WERI-Rb-1 (cell line): ENCODE results near the gene TREH.
A peak's percentile ranks its signal among the peaks of the same experiment; 100 is the strongest.

ENCODE experiments used
- DNase-seq: peaks from one replicate; pipeline ENCODE4 v3.0.0-alpha.2; 2020
- H3K27ac ChIP-seq: fragments of 250-450 bp; sonication (Bioruptor Pico); 2 replicates; pipeline ENCODE4 v1.5.1; 2020; ENCODE audit warnings: mild to moderate bottlenecking, moderate library complexity
- H3K27me3 ChIP-seq: fragments of 250-450 bp; sonication (Bioruptor Pico); 2 replicates; pipeline ENCODE4 v1.5.1; 2021; ENCODE audit warnings: mild to moderate bottlenecking, low read depth, moderate library complexity; ENCODE audit not compliant: insufficient read depth, severe bottlenecking
- H3K36me3 ChIP-seq: fragments of 250-450 bp; sonication (Bioruptor Pico); 2 replicates; pipeline ENCODE4 v1.5.1; 2020; ENCODE audit warnings: mild to moderate bottlenecking, moderate library complexity
- H3K4me3 ChIP-seq: 2 replicates; pipeline ENCODE4 v1.5.1; 2011; ENCODE audit warnings: low read depth, mild to moderate bottlenecking, control low read depth, low read length
- H3K9me3 ChIP-seq: fragments of 250-450 bp; sonication (Bioruptor Pico); 2 replicates; pipeline ENCODE4 v1.5.1; 2021; ENCODE audit warnings: mild to moderate bottlenecking, moderate library complexity; ENCODE audit not compliant: severe bottlenecking
- CTCF ChIP-seq: IDR thresholded peaks from 2 replicates; pipeline ENCODE4 v1.5.1; 2011; ENCODE audit warnings: low read depth, mild to moderate bottlenecking, control low read depth, inconsistent platforms, low read length

Gene TREH

GRCh38 chr11:118622376-118623268 lies 56.8 kb downstream of the TREH start:
- H3K4me3 ChIP-seq: no peak overlapping the region
- no peak for DNase-seq
- no peaks in the 10 kb centered on the region for H3K27me3 ChIP-seq
- H3K27ac ChIP-seq: no peak overlapping the region
- no peaks in the 10 kb centered on the region for H3K9me3 ChIP-seq
- TF ChIP-seq CTCF: no peak
- peaks cover 18% of the 10 kb centered on the region; the same call in 1 of the 2 replicates for H3K36me3 ChIP-seq

GRCh38 chr11:118621784-118622375 lies 57.6 kb downstream of the TREH start:
- no peaks in the 10 kb centered on the region for H3K9me3 ChIP-seq
- H3K27me3 ChIP-seq: no peaks in the 10 kb centered on the region
- DNase-seq: no peak
- H3K36me3 ChIP-seq: peaks cover 10% of the 10 kb centered on the region; the same call in 1 of the 2 replicates
- peak overlapping the region; percentile 87 for H3K27ac ChIP-seq
- no peak for TF ChIP-seq CTCF
- H3K4me3 ChIP-seq: peak overlapping the region; percentile 62

DNA sequence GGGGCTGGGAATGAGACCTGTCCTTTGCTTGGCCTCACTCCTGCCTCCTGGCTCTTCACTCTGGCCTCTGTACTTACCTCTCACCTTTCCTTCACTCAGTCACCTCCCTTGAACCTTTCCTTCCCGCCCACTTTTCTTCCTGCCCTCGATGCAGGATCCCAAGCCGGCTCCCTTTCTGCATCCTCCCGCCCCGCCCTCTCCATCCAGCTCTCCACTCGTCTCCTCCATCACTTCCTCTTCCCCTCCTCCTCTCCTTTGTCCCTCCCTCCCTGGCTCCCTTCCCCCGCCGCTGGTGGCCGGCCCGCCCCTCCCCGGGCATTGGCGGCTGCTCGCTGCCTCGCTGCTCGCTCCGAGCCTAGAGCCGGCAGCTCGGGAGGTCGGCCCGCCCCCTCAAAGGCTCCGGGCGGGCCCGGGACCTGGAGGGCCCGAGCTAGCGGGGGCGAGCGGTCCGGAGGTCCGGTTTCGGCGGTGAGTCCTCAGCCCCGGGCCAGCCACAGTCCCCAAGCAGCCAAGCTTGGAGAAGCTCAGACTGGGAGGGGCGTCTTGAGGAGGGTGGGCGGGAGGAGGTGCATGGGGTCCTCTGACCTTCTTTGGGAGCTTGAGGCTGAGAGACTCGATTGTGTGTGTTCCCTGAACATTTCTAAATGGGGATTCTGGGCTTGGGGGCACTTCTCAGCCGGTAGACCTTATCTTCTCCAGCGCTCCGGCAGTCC lies 58.2 kb downstream of the TREH start:
- Histone ChIP-seq H3K27me3 (no peaks in the 10 kb centered on the region), H3K27ac (peak overlapping the region; percentile 87), H3K36me3 (peaks cover 7% of the 10 kb centered on the region; the same call in 1 of the 2 replicates), H3K9me3 (no peaks in the 10 kb centered on the region), H3K4me3 (peak overlapping the region; percentile 62)
- DNase-seq: peak; percentile 93
- TF ChIP-seq CTCF: no peak

DNA sequence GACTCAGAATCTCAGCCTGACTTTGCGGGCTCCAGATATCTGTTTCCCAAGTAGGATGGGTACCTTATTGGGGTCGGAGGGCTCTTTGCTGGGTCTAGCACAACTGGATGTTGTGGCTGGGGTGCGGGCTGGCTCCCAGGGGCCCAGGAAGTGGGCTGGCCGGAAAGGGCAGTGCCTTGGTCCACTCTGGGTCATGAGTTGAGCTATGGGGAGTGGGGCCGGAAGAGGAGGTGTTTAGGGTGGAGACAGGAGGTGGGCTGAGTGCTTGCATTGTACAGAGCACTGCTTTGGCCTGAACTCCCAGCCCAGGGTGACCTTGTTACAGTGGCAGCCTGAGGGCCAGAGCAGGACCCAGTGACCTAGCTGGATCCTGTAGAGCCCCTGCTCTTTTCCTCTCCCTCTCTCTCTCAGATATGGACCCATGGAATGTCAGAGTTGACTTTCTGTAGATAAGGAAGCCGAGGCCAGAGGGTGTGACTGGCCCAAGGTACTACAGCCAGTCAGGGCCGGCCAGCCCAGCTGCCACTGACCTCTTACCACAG lies 58.9 kb downstream of the TREH start:
- no peak for TF ChIP-seq CTCF
- H3K9me3 ChIP-seq: no peaks in the 10 kb centered on the region
- H3K27me3 ChIP-seq: no peaks in the 10 kb centered on the region
- H3K4me3 ChIP-seq: peak overlapping the region; percentile 62
- DNase-seq: no peak
- peaks cover 4% of the 10 kb centered on the region; the same call in 1 of the 2 replicates for H3K36me3 ChIP-seq
- peak overlapping the region; percentile 87 for H3K27ac ChIP-seq

DNA sequence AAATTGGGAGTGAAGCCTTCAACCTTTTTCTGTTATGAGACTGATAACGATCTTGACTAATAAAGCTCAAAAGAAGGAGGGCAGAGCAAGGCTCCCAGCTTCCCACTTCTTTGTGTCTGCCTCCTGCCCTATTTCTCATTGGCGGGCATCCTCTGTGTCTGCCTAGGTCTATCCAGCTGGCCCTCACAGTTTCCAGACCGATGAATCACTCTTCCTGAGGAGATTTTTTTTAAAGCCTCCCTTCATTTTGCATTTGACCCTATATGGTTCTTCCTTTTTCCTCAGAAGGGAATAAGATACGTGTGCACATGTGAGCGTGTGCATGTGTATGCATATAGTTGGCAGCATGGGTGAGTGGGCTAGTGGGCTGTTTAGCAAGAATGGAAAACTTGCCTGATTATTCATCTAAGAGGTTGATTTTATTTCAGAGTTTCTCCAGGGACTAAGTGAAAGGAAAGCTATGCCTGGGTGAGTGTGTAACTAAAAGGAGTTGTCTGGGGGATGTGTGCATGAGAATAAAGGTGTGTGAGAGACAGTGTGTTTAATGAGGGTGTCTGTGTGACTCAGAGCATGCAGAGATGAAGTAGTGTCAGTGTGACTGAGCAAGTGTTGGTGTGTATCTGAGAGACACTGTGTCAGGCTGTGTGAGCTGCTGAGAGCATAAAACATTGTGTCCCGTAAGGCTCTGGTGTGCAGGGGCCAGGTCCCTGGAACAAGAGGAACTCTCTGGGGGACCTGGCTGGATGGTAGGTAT lies 59.8 kb downstream of the TREH start:
- Histone ChIP-seq H3K36me3 (no peaks in the 10 kb centered on the region), H3K27me3 (no peaks in the 10 kb centered on the region), H3K27ac (no peak overlapping the region), H3K9me3 (no peaks in the 10 kb centered on the region), H3K4me3 (no peak overlapping the region)
- TF ChIP-seq CTCF: no peak
- DNase-seq: no peak
